ENCODE results near the gene ETV5.

ETV5 gene

DNA sequence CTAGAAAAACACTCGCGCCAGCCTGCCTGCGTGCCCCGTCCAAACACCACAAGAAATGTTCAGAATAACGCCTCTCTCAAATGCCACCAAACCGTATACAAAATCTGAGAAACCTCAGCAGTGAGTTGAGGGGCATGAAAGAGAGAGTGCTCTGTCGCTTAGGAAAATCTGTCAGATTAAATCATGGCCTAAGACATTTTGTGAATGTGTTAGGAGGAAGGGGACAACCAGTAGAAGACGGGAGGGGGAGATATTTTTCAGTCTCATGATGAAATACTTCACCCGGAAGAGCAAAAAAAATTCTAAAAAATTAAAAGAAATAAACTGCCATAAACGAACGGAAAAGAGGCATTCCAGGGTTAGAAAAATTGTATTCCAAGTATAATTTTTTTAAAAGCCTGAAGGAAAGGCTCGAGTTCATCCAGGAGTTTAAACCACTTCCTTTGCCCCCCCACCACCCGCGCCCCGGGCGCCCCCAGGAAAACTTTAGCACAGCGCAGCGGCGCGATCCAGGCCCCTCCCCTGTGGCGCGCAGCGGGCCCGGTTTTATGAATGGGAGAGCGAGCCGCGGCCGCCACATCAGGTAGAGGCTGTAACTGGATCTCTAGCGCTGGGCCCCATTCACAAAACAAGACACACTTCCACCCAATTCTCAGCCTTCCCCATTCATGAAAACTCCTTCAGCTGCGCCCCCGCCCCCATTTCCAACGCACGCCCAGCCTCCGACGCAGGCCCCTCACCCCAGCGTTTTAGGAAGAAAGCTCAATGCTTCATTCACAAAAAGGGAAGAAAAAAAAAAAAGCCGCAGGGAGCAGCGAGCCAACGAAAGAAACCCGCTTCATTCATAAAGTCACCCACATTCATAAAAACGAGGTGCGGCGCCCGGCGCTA is 1.4 kb downstream of the ETV5 start:
- Histone ChIP-seq H3K36me3 (no peaks in the 10 kb centered on the region), H3K27me3 (ENCODE audit: insufficient read depth, low read depth, severe bottlenecking) (peaks cover 23% of the 10 kb centered on the region), H3K27ac (no peak overlapping the region), H3K9me3 (ENCODE audit: severe bottlenecking) (no peaks in the 10 kb centered on the region), H3K4me3 (ENCODE audit: low read depth, low read length) (peak overlapping the region; percentile 48)
- peak; percentile 60 for DNase-seq
- TF ChIP-seq, protein P1, sequence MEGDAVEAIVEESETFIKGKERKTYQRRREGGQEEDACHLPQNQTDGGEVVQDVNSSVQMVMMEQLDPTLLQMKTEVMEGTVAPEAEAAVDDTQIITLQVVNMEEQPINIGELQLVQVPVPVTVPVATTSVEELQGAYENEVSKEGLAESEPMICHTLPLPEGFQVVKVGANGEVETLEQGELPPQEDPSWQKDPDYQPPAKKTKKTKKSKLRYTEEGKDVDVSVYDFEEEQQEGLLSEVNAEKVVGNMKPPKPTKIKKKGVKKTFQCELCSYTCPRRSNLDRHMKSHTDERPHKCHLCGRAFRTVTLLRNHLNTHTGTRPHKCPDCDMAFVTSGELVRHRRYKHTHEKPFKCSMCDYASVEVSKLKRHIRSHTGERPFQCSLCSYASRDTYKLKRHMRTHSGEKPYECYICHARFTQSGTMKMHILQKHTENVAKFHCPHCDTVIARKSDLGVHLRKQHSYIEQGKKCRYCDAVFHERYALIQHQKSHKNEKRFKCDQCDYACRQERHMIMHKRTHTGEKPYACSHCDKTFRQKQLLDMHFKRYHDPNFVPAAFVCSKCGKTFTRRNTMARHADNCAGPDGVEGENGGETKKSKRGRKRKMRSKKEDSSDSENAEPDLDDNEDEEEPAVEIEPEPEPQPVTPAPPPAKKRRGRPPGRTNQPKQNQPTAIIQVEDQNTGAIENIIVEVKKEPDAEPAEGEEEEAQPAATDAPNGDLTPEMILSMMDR (IDR thresholded peaks at IDR 0.05; ENCODE audit: low read depth, low read length): no peak

GRCh38 chr3:186105543-186105942 is 3.3 kb downstream of the ETV5 start:
- Histone ChIP-seq H3K4me3 (ENCODE audit: low read depth, low read length) (no peak overlapping the region), H3K27ac (no peak overlapping the region), H3K9me3 (ENCODE audit: severe bottlenecking) (no peaks in the 10 kb centered on the region), H3K36me3 (no peaks in the 10 kb centered on the region), H3K27me3 (ENCODE audit: insufficient read depth, low read depth, severe bottlenecking) (peaks cover 17% of the 10 kb centered on the region)
- no peak for DNase-seq
- TF ChIP-seq, protein P1 (IDR thresholded peaks at IDR 0.05; ENCODE audit: low read depth, low read length): no peak

DNA sequence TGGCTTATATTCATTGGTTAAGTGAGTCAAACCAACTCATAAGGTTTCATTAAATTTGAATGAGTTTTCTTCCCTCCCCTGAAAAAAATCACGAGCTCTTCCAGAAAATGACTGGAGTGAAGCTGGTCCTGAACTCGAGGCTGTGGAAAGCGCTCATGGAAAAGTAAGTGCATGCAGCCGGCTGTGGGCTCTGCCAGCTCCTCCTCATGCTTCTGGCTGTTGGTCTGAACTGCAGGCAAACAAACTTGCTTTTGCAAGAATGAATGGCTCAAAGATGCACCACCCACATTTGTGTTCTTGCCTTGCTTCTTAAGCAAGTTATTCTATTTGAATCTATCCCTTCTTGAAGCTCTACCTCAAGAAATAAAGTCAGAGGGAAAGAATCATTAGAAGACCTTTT is 6.2 kb downstream of the ETV5 start:
- H3K27me3 ChIP-seq (ENCODE audit: insufficient read depth, low read depth, severe bottlenecking): peaks cover 12% of the 10 kb centered on the region
- H3K9me3 ChIP-seq (ENCODE audit: severe bottlenecking): no peaks in the 10 kb centered on the region
- no peak for DNase-seq
- H3K36me3 ChIP-seq: no peaks in the 10 kb centered on the region
- TF ChIP-seq, protein P1 (IDR thresholded peaks at IDR 0.05; ENCODE audit: low read depth, low read length): no peak
- H3K4me3 ChIP-seq (ENCODE audit: low read depth, low read length): no peak overlapping the region
- no peak overlapping the region for H3K27ac ChIP-seq

GRCh38 chr3:186100398-186100797 is 8.5 kb downstream of the ETV5 start:
- TF ChIP-seq, protein P1 (IDR thresholded peaks at IDR 0.05; ENCODE audit: low read depth, low read length): no peak
- Histone ChIP-seq H3K27ac (no peak overlapping the region), H3K4me3 (ENCODE audit: low read depth, low read length) (no peak overlapping the region), H3K27me3 (ENCODE audit: insufficient read depth, low read depth, severe bottlenecking) (no peaks in the 10 kb centered on the region), H3K9me3 (ENCODE audit: severe bottlenecking) (no peaks in the 10 kb centered on the region), H3K36me3 (no peaks in the 10 kb centered on the region)
- DNase-seq: no peak

GRCh38 chr3:186099178-186099577 is 9.7 kb downstream of the ETV5 start:
- no peaks in the 10 kb centered on the region for H3K27me3 ChIP-seq (ENCODE audit: insufficient read depth, low read depth, severe bottlenecking)
- DNase-seq: peak; percentile 21
- H3K4me3 ChIP-seq (ENCODE audit: low read depth, low read length): no peak overlapping the region
- H3K9me3 ChIP-seq (ENCODE audit: severe bottlenecking): no peaks in the 10 kb centered on the region
- H3K36me3 ChIP-seq: no peaks in the 10 kb centered on the region
- TF ChIP-seq, protein P1 (IDR thresholded peaks at IDR 0.05; ENCODE audit: low read depth, low read length): no peak
- H3K27ac ChIP-seq: no peak overlapping the region

All from WERI-Rb-1 (cell line).